Effector CD8-positive, alpha-beta T cell (primary cell): ENCODE measurements around the gene EDN1.

ENCODE experiments used
- DNase-seq: peaks from one replicate; lab custom pipeline; 2025; lab: John Stamatoyannopoulos, UW
- total RNA-seq, 4 experiments: gene quantifications; one replicate each; lab custom pipeline; 2026; lab: John Stamatoyannopoulos, UW

EDN1 gene
- 0.36 to 1.1 (median 0.59) reads per million in 4 experiments for total RNA-seq

DNA sequence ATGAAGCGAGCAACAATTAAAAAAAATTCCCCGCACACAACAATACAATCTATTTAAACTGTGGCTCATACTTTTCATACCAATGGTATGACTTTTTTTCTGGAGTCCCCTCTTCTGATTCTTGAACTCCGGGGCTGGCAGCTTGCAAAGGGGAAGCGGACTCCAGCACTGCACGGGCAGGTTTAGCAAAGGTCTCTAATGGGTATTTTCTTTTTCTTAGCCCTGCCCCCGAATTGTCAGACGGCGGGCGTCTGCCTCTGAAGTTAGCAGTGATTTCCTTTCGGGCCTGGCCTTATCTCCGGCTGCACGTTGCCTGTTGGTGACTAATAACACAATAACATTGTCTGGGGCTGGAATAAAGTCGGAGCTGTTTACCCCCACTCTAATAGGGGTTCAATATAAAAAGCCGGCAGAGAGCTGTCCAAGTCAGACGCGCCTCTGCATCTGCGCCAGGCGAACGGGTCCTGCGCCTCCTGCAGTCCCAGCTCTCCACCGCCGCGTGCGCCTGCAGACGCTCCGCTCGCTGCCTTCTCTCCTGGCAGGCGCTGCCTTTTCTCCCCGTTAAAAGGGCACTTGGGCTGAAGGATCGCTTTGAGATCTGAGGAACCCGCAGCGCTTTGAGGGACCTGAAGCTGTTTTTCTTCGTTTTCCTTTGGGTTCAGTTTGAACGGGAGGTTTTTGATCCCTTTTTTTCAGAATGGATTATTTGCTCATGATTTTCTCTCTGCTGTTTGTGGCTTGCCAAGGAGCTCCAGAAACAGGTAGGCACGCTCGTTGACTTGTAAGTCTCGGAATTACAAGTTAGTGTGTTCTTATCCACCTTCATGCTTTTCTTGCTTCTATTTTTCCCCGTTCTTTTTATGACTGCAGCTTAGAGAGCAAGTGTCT lies at the start of gene EDN1:
EDN1 (plus strand) TSS at position 429 of the 888 bp plus-strand sequence; CDS start at position 698, 269 bp downstream.
- no peak for DNase-seq

DNA sequence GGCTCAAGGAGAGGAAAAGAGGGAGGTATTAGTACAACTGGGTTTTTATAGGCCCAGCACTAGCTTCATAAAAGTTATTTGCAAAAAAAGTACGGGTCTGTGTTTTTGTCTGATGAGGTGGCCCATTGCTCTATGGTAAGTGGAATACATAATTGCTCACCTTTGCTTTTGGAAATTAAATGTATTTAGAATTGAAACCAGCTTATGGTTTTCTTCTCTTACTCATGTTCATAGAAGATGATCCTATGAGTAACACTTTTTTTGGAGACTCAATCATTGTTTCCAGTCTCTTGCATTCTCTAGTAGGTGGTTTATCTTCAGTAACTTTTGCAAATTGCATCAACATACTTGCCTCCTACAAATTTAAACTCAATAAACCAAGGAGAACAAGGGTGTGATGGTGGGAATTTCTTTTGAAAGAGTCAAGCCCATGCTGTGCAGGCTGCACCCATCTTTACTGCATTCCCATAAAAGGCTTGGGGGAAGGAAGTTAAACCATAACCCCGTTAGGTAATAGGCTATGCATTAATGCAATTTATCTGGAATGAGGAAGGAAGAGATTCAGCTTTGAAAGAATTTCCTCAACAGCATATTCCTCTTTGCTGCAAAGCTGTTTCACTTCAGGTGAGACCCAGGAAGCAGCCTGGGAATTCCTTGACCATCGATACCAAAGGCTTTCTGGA lies 48.5 kb upstream of the EDN1 start:
- no peak for DNase-seq

DNA sequence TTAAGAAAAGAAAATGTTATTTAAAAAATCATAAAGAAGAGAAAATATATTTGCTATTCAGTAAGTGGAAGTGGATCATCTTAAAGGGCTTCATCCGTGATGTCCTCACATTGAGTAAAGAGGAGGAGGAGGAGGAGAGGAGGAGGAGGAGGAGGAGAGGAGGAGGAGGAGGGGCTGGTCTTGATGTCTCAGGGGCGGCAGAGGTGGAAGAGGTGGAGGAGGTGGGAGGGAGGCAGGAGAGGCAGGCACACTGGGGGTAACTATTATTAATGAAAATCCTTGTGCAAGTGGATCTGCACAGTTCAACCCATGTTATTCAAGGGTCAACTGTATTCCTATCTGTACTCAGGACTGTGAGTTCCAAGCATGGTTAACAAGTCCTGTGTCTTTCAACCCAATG lies 47.0 kb upstream of the EDN1 start:
- no peak for DNase-seq

DNA sequence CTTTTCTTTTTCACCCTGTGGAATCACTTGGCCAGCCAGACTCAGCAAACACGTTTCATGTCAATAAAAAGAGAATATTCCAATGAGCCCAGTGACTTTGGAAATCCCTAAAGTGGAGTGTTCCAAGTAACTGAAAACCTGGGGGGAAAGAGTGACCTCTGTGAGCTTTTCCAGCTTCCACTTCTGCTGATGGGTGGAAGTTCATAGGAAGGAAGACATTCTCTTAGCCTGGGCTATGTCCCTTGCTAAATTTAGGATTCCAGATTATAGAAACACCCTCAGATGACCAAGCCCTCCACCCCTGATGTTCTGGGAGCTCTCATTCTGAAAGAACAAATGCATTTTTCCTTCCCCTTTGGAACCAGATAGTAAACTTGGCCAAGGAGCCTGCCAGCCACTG lies 44.8 kb upstream of the EDN1 start:
- DNase-seq = no peak

DNA sequence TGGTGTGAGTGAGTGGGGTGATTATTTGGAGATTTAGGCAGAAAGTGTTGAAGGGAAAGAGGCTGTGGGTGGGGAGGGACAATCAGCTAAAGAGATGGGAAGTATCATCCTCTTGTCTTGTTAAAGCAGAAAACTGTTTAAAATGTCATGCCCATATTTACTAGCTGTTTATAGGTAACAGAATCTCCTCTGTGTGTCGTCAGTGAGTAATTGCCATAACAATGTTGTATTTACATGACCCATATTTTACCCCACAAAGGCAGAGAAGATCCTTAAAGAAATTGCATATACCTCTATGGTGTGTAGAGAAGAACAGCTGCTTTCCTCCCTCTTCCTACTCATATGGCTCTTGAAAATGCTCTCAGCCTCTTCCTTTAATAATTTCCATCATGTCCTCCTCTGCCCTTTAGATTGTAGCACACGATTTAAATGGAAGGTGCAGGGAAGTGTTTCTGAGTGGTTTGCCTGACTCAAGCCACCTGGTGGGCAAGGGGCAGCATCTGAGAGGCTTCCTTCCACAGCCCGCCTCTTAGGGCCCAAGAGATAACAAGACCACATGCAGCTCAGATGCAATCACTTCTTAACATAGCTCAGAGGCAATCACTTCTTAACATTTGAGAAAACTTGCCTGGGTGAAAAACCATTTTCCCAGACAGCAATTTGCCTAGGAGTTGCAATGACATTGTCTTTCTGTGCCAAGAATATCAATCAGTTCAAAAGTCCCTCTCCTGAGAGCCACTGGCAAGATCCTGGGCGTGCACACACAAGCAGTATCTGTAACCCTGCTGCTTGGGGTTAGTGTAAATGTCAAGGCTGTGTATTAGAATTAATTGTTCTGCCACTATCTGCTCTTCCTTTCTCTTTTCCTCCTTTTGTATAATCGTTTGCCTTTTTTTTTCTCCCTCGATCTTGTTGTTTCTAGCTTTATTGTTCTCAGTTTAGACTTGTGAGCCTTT lies 44.1 kb upstream of the EDN1 start:
- no peak for DNase-seq

DNA sequence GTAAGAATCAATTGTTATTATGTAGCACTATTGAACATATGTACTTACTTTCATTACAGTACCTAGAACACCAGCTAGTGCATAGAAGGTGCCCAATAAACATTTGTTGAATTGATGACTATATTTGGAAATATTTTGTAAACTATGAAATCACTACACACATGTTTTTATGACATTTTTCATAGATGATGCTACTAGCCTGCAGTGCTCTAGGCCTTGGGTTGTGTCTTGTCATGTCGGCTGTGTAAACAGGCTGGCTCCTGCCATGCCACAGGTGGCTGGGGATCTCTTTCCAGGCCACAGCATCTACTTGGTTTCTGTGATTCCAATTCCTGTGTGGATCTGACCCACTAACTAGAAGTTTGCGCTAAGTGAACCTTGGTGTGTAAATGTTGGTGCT lies 43.3 kb upstream of the EDN1 start:
- DNase-seq = no peak

DNA sequence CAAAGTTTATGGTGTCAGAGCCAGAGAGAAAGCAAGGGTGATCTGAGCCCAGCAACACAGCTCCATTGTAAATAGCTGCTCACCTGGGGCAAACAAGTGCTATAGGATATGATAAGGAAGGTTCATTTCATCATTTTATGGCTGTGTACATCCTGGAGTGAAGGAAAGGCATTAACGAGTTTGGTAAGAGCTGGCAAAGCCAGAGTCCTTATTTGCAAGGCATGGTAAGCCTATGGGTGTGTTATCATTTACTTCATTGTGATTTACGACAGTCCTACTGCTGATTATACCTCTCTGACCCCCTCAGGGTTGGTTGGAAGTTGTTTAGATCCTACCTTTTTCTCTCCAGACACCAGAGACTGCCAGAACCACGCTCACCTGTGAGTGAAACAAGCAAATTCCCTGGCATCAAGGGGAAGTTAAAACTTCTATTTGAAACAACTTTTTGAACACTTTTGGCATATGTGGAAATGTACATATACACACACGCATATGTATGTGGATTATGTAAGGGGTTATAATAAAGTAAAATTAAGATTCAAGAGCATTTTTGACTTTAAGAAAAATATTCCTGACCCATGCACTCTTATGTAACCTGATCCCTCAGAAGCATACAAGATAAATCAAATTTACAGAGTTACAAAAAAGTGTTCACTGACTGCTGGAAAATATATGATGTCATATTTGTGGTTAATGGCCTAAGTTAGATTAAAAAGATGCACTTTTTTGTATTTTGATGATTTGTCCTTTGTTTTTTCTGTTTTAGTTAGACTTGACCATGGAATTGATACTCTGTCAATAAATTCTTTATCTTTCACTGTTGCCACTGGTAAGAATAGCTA lies 40.4 kb upstream of the EDN1 start:
- DNase-seq = no peak

DNA sequence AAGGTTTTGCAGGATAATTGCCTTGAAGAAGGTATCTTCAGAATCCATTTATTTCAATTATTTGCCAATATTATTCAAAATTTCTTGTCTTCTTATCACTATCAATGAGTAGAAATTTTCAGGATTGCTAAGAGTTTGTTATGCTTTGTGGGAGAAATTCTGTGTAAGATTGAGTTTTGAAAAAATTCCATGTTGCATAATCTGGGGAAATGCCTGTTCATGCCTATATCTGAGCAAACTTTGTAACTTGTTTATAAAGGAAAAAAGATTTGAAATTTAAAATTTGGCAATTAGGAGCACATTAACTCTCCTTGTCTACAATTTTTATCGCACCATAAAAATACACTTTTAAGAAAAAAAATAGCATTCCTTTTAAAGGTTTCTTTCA lies 39.8 kb upstream of the EDN1 start:
- no peak for DNase-seq

DNA sequence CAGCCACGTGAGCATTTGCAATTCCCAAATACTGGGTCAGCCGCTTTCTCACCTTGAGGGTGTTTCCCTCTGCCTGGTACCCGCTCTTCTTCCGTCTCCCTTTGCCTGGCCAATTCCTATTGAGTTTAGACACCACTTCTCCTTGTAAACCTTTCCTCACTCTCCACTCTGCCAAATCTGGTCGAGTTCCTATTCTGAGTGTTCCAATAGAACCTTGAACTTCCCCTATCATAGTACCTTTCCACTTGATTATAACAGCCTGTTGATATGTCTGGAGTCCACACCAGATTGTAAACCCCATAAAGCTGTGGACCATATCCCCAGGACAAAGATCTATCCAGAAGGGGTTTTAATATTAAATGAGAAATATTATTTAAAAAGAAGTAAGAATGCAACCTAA lies 36.0 kb upstream of the EDN1 start:
- no peak for DNase-seq

DNA sequence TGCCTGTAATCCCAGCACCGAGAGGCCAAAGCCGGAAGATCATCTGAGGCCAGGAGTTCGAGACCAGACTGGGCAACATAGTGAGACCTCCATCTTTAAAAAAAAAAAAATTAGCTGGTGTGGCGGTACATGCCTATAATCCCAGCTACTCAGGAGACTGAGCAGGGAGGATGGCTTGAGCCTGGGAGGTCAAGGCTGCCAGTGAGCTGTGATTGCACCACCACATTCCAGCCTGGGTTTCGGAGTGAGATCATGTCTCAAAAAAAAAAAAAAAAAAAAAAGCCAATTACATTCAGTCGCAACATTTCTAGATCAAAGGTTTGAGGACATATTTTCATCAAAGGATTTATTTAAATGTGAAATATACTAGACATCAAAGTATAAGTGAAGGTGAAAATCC lies 32.0 kb upstream of the EDN1 start:
- DNase-seq = no peak

DNA sequence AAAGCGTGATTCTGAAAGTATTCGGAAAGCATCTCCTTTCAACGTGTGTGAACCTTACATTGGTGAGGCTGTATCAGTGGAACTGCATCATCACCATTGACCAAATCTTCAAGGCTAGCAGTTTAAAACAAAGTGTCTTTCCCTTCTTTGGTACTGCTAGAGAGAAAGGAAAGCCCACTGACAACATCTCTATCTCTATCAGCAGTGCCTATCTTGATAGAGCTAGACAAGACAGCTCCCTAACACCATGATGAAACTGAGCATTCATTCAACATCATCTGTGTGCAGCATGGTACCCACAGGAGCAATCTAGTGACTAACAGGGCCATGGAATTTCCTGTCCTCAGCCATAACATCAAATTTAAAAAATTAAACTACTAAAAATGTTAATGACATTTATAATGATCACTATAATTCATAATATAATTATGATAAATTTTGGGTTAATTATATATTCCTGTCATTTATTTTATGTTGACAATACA lies 31.5 kb upstream of the EDN1 start:
- DNase-seq = no peak

DNA sequence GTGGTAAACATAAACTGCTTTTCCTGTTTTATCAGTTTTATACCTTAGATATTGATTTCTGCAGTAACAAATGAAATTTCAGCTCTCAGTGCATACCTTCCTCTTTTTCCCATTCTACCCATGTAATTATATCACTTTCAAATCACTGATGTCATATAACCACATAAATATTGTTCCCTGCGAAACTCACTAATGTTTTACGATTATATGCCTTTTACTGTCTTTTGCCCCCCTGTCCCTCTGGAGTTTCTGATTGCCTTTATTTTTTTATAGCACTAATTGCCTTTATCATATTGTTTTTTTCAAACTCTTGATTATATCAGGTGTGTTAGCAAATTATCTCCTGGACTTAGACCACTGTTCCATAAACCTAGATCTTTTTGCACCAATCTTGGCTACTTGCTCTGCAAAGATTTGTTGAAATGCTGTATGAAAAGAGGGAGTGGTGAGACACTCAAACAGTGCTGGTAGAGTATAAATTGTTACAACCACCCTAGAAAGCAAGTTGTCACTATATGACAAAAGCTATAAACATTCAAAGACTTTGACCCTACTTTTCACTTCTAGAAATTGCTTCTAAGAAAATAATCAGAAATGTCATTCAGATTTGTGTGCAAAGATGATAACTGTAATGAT lies 29.6 kb upstream of the EDN1 start:
- DNase-seq = no peak

DNA sequence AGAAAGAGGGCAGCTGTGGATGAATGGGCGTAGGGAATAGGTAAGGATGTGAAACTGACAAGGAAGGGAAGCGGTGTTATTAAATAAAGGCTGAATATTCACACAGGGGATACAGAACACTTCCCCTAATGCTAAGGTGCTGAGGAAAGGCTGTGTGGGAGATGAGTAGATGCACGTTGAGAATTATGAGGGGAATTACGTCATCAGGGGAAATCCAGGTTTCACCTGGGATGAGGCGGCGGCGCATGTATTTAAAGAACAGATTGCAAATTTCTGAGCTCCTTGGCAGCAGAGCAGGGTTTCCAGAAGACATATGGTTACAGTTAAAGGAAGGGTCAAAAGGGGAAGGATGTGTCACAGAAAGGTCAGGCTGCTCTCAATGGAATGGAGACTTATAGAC lies 28.7 kb upstream of the EDN1 start:
- DNase-seq = no peak

DNA sequence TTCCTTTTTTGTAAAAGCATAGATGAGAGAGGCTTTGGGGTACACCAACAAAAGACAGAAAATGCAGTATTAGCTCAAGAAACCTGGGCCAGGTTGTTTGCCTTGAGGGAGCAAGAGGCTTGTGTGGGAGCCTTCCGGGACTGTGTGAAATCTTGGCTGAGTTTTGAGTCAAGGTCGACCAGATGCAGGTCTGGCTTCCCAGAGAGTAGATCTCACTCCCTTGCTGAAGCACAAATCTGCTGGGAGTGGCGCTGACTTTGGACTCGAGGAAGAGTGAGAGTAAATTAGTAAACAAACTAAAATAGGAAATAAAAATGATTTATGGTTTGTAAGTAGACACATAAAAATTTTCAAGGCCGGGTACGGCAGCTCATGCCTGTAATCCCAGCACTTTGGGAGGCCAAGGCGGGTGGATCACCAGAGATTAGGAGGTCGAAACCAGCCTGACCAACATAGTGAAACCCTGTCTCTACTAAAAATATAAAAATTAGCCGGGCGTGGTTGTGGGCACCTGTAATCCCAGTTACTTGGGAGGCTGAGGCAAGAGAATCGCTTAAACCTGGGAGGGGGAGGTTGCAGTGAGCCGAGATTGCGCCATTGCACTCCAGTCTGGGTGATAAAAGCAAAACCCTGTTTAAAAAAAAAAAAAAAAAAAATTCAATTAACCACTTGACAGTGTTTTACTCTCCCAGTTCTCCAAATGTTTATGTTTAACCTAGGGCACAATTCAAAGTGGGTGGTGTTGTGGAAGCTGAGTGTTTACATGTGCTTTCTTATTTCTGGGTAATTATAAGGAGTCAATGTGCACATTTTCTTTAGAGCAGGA lies 27.7 kb upstream of the EDN1 start:
- DNase-seq = no peak

DNA sequence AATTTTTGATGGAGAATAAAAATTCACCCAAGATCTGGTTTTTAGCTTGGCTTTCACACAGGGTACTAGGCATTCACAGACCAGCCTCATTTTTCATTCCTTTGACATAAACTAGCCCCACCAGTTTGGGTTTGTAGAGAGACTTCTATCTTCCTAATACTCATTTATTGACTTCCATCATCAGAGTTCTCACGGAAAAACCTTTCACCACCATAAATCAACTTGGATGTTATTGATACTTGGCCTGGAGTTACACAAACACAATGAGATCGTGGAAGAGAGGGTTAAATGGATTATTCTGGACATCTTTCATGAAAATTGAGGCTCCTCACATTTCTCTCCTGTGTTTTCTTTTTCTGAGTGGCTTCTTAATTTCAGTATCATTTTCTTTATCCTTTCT lies 26.8 kb upstream of the EDN1 start:
- DNase-seq = no peak

DNA sequence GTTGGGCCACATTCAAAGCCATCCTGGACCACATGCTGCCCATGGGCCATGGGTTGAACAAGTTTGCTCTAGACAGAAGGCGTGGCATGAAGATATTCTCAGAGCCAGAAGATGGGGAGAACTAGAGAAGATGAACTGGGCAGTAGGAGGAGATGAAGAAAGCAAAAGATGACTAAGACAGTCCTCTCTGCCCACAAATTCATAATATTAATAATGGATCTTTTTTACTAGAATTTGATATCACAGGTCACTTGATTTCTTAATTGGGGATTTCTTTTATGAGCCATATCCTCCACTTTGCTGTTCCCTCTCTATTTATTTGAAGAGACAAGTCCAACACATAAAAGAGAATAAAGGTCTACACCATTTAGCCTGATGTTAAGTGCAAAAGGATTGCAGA lies 25.5 kb upstream of the EDN1 start:
- DNase-seq = no peak

DNA sequence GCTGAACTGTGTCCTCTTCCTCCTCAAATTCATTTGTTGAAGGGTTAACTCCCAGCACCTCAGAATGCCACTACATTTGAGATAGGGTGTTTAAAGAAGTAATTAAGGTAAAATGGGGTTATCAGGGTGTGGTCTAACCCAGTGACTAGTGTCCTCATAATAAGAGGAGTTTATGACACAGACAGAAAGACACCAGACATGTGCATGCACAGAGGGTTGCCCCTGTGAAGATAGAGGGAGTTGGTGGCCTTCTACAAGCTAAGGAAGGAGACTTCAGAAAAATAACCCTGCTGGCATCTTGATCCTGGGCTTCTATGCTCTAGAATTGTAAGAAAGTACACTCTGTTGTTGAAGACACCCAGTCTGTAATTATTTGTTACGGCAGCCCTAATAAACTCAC lies 24.9 kb upstream of the EDN1 start:
- no peak for DNase-seq

DNA sequence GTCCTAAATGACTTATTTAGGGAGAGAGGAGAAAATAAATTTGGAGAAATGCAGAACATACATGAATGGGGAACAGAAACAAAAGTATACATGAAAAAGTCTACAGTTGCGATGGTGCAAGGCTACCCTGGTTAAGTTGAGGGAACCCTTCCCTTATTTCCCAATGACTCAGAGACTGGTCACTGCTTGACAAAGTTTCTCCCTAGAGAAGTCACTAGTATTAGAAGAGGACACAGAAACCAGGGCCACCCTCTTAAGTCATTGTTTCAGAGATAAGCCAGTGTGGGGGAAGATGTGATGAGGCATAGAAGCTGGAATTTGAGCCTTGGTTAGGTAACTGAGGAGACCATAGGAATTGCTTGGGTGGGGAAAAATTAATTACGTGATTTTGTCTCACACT lies 24.4 kb upstream of the EDN1 start:
- no peak for DNase-seq

DNA sequence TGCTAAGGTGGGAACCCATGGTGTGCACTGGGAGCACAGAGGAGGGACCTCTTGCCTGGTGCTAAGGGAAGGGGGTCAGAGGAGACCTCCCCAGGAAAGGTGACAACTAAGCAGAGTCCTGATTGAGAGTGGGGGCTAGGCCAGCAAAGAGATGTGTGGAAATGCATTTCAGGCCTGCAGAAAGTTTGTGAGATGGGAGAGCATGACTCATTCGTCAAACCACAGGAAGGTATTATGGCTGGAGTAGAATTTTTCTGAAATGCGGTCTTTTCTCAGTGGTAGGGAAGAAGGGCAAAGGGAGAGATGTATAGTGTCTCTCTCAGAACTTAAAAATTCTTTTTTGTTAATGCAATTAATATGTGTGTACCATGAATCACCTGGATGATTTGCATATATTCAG lies 23.6 kb upstream of the EDN1 start:
- no peak for DNase-seq

DNA sequence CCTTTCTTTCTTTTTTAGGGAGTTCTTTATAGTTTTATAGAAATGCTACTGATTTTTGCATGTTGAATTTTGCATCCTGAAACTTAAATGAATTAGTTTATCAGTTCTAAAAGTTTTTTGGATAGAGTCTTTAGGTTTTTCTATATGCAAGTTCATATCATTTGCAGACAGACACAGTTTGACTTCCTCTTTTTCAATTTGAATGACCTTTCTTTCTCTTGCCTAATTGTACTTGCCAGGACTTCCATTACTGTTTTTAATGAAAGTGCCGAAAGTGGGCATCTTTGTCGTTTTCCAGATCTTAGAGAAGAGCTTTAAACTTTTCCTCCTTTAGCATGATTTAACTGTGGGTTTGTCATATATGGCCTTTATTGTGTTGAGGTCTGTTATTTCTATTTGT lies 21.1 kb upstream of the EDN1 start:
- no peak for DNase-seq
